ENCODE results near the gene C11orf54. TPM values are rescaled to one million over a fixed set of nuclear protein-coding genes. Genes with fewer than 3 reads are reported as not detected.

Gene C11orf54
- polyA plus RNA-seq, 2 of the 4 experiments (the other 2 are of a cell fraction) = 12.4 to 27.6 TPM

DNA sequence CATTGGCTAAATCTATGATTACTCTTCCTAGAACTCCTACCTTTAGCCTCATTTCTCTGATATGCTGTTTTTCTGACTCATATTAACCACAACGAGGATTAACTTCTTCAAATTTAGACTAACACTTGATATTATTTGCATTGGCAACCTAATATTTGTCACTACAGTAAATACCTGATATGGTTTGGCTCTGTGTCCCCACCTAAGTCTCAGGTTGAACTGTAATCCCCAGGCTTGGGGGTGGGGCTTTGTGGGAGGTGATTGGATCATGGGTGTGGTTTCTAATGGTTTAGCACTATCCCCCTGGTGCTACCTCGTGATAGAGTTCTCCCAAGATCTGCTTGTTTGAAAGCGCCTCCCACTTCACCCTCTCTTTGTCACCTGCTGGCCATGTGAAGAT lies 25.5 kb downstream of the C11orf54 start:
- CTCF ChIA-PET = no interaction called here
- ATAC-seq (no peak), DNase-seq (ENCODE audit: low read depth in 1 of 2, low spot score in 1 of 2) (no peak), FAIRE-seq (no peak)
- 77% methylated on average over 3 of the region's 3 CpGs for WGBS (ENCODE audit: missing lambda C conversion rate)
- H3K4me2 ChIP-seq = no peak overlapping the region
- POLR2A ChIA-PET = no interaction called here
- H3K4me1 ChIP-seq = no peaks in the 10 kb centered on the region
- no peaks in the 10 kb centered on the region for H3K9me3 ChIP-seq
- H3K27ac ChIP-seq = no peak overlapping the region
- TF ChIP-seq GATA3 (IDR thresholded peaks at IDR 0.05; ENCODE audit: borderline replicate concordance) (no peak), RAD21 (conservative IDR thresholded peaks at IDR 0.05 in 1 of 2, IDR thresholded peaks at IDR 0.05 in 1 of 2) (no peak), TFCP2L1 (CRISPR knock-in tag; IDR thresholded peaks at IDR 0.05) (no peak)
- no peak overlapping the region for H3K4me3 ChIP-seq

DNA sequence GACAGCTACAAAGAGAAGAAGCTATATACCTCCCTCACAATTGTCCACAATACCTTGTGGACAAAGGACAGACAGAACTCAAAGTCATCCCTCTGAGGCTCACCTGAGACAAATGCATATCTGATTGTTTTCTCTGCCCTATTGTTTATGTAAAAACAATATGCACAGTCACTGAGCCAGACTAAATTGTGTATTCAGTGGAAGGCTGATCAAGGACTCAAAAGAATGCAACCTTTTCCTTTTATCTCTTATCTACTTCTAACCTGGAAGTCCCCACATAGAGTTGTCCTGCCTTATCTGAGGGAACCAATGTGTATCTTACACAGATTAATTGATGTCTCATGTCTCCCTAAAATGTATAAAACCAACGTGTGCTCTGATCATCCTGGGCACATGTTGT lies 28.7 kb downstream of the C11orf54 start:
- FAIRE-seq (no peak), DNase-seq (ENCODE audit: low read depth in 1 of 2, low spot score in 1 of 2) (no peak), ATAC-seq (no peak)
- Histone ChIP-seq H3K4me3 (no peak overlapping the region), H3K4me1 (no peaks in the 10 kb centered on the region), H3K9me3 (no peaks in the 10 kb centered on the region), H3K27ac (no peak overlapping the region), H3K4me2 (no peak overlapping the region)
- TF ChIP-seq BHLHE40 (IDR thresholded peaks at IDR 0.05; ENCODE audit: low read depth, low read length) (no peak), RARB (CRISPR knock-in tag; IDR thresholded peaks at IDR 0.05) (no peak), CEBPB (IDR thresholded peaks at IDR 0.05) (no peak), TP53 (CRISPR knock-in tag; IDR thresholded peaks at IDR 0.05) (no peak), GATA3 (IDR thresholded peaks at IDR 0.05; ENCODE audit: borderline replicate concordance) (no peak), POLR2AphosphoS2 (conservative IDR thresholded peaks at IDR 0.05; ENCODE audit: low read length) (no peak), KDM5A (IDR thresholded peaks at IDR 0.05) (no peak), EP300 (IDR thresholded peaks at IDR 0.05) (no peak), FOSL2 (IDR thresholded peaks at IDR 0.05) (no peak), FOSL2 (CRISPR knock-in tag; IDR thresholded peaks at IDR 0.05) (no peak), NPAS2 (CRISPR knock-in tag; IDR thresholded peaks at IDR 0.05; ENCODE audit: borderline replicate concordance) (no peak), ZNF302 (CRISPR knock-in tag; IDR thresholded peaks at IDR 0.05) (no peak), JUNB (IDR thresholded peaks at IDR 0.05) (no peak), FOSB (CRISPR knock-in tag; IDR thresholded peaks at IDR 0.05) (no peak), RNF2 (IDR thresholded peaks at IDR 0.05; ENCODE audit: borderline replicate concordance, low read depth) (no peak), PHF8 (IDR thresholded peaks at IDR 0.05; ENCODE audit: borderline replicate concordance, low read depth) (no peak), MYC (IDR thresholded peaks at IDR 0.05; ENCODE audit: borderline replicate concordance, low read length) (no peak)
- TF ChIP-seq, protein P1, sequence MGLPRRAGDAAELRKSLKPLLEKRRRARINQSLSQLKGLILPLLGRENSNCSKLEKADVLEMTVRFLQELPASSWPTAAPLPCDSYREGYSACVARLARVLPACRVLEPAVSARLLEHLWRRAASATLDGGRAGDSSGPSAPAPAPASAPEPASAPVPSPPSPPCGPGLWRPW (IDR thresholded peaks at IDR 0.05) = no peak
- WGBS (ENCODE audit: missing lambda C conversion rate) = 43% methylated on average over 1 of the region's 1 CpG
- POLR2A ChIA-PET = no interaction called here
- CTCF ChIA-PET = interaction anchor here (0.9 kb wide), 1 partner anchor 10 kb away, joined by 3 read pairs; no protein-coding TSS in a partner anchor

DNA sequence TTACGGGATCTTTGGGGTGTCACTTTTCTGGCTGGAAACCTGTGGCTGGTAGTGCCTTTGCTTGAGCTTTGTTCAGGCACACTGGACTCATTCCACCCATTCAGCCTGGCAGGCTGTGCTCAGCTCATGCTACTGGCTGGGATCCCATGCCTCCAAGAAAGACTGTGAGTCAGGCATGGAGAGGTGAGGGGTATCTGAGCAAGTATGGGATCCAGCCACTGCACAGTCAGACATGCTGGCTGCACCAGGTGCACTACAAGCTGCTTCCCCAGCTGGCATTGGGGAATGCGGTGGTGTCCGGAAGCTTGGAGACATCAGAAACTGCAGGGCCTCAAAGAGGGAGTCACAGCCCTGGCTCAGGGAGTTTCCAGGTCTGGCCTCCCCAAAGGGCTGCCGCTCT lies 30.7 kb downstream of the C11orf54 start:
- CTCF ChIA-PET = interaction anchor here (2.0 kb wide), 1 partner anchor 12 kb away, joined by 6 read pairs; the partner anchor contains the start of gene MED17
- no peak overlapping the region for H3K4me3 ChIP-seq
- H3K4me1 ChIP-seq = no peaks in the 10 kb centered on the region
- FAIRE-seq = no peak
- 90% methylated on average over 3 of the region's 4 CpGs for WGBS (ENCODE audit: missing lambda C conversion rate)
- no peaks in the 10 kb centered on the region for H3K9me3 ChIP-seq
- POLR2A ChIA-PET = no interaction called here
- TF ChIP-seq, protein P2, sequence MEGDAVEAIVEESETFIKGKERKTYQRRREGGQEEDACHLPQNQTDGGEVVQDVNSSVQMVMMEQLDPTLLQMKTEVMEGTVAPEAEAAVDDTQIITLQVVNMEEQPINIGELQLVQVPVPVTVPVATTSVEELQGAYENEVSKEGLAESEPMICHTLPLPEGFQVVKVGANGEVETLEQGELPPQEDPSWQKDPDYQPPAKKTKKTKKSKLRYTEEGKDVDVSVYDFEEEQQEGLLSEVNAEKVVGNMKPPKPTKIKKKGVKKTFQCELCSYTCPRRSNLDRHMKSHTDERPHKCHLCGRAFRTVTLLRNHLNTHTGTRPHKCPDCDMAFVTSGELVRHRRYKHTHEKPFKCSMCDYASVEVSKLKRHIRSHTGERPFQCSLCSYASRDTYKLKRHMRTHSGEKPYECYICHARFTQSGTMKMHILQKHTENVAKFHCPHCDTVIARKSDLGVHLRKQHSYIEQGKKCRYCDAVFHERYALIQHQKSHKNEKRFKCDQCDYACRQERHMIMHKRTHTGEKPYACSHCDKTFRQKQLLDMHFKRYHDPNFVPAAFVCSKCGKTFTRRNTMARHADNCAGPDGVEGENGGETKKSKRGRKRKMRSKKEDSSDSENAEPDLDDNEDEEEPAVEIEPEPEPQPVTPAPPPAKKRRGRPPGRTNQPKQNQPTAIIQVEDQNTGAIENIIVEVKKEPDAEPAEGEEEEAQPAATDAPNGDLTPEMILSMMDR (IDR thresholded peaks at IDR 0.05) = no peak
- TF ChIP-seq HOXA7 (CRISPR knock-in tag; IDR thresholded peaks at IDR 0.05) (no peak), CBX2 (IDR thresholded peaks at IDR 0.05; ENCODE audit: borderline replicate concordance, low read depth) (no peak), JUNB (IDR thresholded peaks at IDR 0.05) (no peak), KDM1A (IDR thresholded peaks at IDR 0.05; ENCODE audit: low read depth) (no peak)
- no peak overlapping the region for H3K27ac ChIP-seq
- H3K4me2 ChIP-seq = no peak overlapping the region
- ATAC-seq = no peak
- DNase-seq (ENCODE audit: low read depth in 1 of 2, low spot score in 1 of 2) = no peak
